HUDEP-2 (cell line): ENCODE data around the gene SCN1B.
"Not testable (repeated sequence)": the region's sequence is repeated elsewhere in the genome, so short reads cannot be mapped to it uniquely, and the experiment has no call there.

Experiments
- DNase-seq, 76 experiments: peaks; one replicate each; lab custom pipeline; 2025; ENCODE audit not compliant: unreplicated experiment in 76 of 76; lab: John Stamatoyannopoulos, UW

The SCN1B gene

DNA sequence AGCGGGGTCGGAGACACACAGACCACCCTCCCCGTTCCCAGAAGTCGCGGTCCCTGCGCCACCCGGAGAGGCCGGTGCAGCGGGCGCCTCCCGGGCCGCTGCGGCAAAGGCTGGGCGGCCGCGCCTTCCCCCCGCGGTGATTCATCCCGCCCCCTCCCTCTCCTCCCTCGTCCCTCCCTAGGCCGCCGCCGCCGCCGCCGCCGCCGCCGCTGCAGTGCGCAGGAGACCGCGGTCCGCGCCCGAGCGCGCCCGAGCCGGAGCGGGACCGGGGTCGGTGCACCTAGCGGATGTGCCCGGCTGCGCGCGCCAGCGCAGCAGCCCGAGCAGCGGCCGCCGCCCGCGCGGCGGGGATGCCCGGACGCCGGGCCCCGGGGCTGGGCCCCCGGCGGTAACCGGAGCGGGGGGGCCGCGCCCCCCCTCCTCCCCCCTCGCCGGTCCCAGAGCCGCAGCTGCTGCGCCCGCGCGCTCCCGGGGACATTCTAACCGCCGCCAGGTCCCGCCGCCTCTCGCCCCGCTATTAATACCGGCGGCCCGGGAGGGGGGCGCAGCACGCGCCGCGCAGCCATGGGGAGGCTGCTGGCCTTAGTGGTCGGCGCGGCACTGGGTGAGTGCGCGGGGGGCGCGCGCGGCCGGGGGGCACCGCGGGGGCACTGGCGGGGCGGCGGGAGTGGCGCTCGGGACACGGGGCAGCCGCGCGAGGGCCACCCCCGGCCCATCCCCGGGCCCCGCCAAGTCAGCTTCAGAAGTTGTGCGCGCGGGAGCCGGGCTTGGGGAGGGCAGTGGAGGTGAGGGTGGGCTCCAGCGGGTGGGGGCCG lies at the start of gene SCN1B:
SCN1B (plus strand) TSS at position 214 of the 815 bp plus-strand sequence; CDS start at position 565, 351 bp downstream.
- DNase-seq: peak in 46 of 76 experiments; percentile 12 to 70 (median 41)

DNA sequence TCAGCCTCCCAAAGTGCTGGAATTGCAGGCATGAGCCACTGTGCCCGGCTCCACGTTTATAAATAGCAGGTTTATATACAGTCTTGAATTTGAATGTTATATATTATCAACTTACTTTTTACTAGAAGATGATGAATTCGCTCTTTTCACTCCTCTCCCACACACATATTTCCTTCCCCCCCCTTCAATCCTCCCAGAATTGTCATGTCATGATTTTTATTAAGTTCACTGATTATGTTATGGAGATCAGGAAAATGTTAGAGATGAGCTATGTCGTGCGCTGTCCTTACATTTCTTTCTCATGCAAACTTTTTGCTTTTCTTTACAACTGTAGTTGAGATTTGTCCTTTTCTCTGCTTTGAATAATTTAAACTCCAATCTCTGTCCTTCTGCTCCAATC lies 48.0 kb upstream of the SCN1B start:
- no peak for DNase-seq

DNA sequence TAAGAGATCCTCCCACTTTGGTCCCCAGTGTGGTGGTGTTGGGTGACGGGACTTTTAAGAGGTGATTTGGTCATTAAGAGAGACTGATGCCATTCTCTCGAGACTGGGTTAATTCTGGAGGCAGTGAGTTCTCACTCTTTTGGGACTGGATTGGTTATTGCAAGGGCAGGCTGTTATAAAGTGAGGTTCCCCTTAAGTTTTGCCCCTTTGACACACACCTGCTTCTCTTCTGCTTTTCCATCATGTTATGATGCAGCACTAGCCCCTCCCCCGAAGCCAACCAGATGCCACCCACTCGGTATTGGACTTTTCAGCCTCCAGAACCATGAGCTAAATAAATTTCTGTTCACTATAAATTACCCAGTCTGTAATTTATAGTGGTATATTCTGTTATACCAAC lies 46.5 kb upstream of the SCN1B start:
- no peak for DNase-seq

DNA sequence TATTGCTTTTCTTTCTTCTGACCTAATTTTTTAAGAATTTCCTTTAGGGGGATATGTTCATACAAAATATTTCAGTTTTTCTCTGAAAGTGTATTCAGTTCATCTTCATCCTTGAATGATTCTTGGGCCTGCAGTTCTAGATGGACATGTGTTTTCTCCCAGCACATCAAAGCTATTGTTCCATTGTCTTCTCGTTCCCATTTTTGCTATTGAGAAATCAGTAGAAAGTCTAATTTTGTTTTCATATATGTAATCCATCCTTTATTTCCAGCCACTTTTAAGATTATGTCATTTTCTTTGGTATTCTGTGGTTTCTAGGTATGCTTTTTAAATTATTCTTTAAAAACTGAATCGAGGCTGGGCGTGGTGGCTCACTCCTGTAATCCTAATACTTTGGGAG lies 46.0 kb upstream of the SCN1B start:
- DNase-seq: no peak

DNA sequence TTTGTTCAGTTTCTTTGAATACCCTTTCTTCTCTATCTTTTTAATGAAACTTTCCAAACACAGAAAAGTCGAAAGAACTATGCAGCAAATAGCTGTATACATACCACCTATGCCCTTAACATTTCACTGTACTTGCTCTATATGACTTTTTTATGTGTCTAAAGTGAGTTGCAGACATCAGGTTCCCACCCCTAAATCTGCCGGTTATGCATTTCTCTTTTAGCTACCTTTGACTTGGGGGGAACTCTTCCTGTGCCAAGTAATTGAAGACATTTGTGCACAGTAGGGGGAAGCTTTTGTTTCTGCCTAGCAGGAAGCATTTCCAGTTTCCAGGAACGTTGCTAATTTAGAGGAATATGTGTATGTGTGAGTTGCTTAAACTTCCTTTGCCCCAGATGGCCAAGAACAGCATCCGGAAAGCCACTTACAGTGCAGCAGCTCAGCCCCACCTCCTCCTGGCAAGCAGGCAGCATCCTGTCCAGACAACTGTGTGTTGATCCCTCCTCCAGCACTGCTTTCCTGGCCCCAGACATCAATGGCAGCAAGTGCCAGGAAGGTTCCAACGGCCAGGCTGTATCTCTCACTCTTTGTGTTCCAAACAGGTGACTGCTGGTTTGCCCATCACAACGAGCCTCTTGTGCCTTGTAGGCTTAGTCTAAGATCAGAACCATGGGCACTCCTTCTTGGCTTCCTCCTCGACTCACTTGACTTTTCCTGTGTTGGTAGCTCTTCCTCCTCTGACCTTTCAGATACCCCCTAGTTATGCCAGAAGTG lies 44.8 kb upstream of the SCN1B start:
- DNase-seq: no peak

DNA sequence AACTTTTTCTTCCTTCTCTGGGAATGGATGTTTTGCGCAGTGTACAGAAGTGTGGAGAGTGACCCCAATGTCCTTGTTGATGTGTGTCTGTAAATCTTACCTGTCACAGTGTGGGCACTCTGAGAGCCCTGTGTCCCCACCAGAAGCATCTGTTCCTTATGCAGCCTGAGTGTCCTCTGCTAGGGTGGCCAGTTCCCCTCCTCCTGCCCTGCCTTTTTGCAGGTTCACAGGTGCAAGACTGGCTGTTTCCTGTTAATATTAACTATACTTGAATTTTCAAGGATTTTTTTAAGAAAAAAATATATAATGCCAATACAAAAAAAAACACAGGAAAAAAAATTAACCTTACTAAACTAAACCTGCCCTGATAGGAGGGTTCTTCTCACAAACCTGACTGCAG lies 42.2 kb upstream of the SCN1B start:
- no peak for DNase-seq

DNA sequence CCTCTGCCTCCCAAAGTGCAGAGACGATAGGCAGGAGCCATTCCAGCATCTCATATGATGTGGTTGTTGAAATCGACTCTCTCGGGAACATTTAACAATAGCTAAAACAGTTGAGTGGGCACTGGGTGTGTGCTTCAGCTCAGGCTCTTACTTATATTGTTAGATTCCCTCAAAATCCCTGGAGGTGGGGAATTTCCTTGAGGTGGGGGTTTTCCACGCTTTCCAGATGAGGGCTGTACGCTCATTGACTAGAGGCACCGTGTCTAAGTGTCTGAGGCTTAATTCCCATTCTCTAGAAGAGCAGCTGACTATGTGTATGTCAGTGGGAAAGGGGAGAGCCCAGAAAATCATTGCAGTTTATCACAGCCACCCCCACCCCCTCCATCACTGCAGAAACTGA lies 41.0 kb upstream of the SCN1B start:
- no peak for DNase-seq

DNA sequence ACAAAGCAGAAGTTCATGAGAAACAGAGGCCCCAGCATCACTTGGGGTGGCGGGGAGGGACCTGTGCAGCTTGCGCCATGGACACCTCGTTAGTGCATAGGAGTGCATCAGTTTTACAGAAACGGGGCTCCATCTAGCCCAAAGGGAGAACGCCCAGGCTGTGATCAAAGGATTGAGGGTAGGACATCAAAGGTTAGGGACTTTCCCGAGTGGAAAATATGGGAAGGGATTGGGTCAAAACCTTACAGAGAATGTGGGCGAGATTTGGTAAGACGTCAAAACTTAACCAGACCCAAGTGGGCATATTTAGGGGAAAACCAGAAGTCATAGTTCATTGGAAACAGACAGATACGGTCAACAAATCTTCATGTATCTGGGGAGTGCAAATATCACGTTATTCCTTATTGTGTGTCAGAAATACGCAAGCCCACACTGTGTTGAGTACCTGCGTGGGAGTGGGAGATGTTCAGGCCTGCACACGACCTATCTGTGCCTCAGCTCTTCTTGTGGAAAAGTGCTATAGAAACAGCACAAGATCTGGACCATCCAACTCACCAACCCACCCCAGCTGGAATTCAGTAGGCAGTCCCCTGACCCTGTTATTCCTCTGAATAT lies 39.6 kb upstream of the SCN1B start:
- no peak for DNase-seq

DNA sequence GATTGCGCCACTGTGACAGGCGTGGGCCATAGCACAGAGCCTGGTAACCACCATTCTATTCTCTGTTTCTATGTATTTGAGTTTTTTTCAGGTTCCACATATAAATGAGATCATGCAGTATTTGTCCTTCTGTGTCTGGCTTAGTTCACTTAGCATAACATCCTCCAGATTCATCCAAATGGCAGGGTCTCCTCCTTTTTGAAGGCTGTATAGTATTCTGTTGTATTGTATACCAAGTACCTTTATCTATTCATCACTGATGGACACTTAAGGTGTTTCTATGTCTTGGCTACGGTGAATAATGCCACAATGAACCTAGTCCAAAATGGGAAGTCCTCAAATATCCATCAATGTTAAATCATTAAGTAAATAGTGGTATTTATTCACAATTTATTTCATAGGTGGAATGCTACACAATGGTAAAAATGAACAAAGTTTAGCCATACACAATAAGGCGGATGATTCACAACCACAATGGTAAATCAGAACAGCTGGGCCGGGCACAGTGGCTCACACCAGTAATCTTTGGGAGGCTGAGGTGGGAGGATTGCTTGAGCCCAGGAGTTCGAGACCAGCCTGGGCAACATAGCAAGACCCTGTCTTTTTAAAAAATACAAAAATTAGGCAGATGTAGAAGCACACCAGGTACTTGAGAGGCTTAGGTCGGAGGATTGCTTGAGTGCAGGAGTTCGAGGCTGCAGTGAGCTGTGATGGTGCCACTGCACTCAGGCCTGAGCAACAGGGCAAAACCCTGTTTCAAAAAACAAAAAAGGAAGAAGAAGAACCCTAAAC lies 38.5 kb upstream of the SCN1B start:
- no peak for DNase-seq

DNA sequence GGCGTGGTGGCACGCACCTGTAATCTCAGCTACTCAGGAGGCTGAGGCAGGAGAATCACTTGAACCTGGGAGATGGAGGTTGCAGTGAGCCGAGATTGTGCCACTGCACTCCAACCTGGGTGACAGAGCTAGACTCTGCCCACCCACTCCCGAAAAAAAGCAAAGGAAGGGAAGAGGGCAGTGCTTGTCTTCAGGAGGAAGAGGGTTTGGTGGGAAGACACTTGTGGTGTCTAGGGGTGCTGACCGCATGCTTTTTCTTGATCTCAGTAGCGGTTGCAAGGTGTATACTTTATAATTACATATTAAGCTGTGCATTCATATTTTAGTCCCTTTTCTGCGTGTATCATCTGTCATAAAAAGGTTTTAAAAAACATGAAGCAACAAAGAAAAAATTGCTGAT lies 37.7 kb upstream of the SCN1B start:
- DNase-seq: not testable (repeated sequence)

DNA sequence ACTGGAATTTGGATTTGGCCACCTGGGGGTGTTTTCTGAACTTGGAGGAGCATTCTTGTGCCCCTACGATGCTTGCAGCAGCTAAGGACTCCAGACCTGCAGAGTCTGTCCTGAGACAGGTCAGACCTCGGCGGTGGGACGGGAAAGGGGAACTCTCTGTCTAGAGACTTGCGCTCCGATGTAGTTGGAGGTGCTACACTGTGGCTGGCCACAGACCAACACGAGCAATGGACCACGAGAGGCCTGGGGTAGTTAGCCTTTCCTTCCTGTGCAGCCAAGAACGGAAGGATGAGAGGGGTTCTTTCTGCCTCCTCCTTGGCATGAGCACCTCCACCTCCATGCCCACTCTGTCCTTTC lies 36.0 kb upstream of the SCN1B start:
- DNase-seq: no peak

DNA sequence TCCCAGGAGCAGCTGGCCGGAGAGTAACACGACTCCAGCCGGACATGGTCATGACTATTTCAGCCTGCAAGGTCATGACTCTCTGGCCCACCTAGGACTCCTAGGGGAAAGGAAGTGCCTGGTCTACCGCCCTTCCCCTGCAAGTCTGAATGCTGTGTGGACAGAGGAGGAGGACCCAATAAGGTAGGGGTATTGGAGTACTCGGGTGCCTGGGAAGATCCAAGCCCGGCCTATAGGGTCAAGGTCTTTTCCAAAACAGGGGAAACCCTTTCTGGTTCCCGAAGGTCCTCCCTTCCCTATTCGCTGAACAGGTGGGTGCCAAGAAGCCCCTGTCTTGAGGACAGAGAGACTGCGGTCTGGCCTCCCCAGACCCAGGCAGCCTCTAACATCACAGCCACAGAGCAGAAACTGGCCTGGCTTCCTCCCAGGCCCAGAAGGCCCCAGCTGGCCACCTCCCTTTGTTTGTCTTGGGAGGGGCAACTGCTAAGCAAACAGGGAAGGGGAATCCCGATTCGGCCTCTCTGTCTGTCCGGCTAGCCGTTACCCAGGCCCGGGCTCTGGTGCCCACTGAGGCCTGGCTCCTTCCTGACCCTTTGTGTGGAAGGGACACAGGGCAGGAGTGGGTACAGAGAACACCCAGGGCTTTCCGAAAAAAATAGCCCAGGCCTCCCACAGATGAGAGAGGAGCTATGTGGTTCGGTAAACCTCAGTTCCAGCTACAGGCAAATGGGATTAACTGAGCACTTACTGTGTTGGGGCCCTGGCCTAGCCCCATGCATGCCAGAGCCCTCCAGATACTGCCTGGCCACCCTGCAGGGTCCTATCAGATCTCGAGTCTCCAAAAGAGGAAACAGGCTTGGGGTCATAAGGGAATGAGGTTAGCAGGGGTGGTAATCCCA lies 35.4 kb upstream of the SCN1B start:
- DNase-seq: no peak

DNA sequence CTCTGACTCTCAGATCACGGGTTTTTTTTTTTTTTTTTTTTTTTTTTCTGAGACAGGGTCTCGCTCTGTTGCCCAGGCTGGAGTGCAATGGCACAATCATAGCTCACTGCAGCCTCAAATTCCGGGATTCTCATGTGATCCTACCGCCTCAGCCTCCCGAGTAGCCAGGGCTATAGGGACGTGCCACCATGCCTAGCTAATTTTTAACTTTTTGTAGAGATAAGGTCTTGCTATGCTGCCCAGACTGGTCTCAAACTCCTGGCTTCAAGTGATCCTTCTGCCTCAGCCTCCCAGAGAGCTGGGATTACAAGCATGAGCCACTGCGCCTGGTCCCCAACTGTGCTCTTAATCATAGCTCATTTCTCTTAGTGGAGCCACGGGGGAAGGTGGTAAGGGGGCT lies 34.7 kb upstream of the SCN1B start:
- DNase-seq: no peak

DNA sequence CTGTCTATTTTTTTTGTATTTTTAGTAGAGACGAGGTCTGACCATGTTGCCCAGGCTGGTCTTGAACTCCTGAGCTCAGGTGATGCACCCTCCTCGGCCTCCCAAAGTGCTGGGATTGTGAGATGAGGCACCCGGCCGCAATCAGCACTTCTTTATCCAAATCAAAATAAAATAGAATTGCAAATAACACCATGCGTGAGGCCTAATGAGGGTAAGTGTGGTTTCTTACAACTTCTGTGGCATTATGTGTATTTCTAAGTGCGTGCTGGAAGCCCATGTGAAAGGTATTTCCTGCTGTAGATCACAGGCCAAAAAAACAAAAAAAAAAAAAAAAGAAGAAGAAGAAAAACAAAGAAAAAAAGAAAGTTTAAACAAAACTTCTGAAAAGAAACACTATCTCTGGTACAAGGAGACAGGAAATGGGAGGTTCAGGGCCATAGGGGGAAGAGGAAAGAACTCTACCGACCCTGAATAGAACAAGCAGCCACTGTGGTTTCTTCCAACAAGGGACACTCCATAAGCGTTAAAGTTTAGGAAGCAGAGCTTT lies 33.1 kb upstream of the SCN1B start:
- DNase-seq: no peak

DNA sequence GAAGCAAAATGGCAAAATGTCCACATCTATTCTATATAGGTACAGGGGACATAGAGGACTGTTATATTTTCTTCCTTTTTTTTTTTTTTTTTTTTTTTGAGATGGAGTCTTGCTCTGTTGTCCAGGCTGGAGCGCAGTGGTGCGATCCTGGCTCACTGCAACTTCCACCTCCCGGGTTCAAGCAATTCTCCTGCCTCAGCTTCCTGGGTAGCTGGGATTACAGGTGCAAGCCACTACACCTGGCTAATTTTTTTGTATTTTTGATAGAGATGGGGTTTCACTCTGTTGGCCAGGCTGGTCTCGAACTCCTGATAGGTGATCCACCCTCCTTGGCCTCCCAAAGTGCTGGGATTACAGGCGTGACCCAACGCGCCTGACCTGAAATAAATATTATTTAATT lies 32.0 kb upstream of the SCN1B start:
- DNase-seq: not testable (repeated sequence)

DNA sequence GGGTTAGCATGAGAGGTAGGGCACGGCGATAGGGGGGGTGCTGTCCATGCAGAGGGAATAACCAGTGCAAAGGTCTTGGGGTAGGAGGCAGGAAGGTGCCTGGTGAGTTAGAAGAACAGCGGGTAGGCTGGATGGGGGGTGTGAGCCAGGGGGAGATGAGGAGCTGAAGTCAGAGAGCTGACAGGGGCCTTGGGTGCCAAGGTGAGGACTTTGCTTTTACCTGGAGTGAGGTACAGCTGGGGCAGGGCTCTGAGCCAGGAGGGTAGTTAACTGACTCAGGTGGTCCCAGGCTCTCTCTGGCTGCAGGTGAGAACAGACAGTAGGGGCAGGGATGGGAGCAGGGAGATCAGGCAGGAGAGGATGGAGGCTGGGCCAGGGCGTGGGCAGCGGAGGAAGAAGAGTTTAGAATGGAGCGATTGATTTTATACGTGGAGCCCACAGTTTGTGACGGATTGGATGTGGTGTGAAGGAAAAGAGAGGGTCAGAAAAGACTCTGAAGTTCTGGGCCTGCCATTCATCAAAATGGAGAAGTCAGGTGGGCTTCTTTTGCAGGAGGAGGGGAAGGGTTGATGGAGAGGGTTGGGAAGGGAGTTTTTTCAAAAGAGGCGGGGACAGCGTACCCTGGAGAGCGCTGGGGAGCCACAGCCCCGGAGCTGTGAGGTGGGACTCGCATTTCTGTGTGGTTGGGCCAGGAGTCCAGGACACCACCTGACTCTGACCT lies 31.3 kb upstream of the SCN1B start:
- no peak for DNase-seq

DNA sequence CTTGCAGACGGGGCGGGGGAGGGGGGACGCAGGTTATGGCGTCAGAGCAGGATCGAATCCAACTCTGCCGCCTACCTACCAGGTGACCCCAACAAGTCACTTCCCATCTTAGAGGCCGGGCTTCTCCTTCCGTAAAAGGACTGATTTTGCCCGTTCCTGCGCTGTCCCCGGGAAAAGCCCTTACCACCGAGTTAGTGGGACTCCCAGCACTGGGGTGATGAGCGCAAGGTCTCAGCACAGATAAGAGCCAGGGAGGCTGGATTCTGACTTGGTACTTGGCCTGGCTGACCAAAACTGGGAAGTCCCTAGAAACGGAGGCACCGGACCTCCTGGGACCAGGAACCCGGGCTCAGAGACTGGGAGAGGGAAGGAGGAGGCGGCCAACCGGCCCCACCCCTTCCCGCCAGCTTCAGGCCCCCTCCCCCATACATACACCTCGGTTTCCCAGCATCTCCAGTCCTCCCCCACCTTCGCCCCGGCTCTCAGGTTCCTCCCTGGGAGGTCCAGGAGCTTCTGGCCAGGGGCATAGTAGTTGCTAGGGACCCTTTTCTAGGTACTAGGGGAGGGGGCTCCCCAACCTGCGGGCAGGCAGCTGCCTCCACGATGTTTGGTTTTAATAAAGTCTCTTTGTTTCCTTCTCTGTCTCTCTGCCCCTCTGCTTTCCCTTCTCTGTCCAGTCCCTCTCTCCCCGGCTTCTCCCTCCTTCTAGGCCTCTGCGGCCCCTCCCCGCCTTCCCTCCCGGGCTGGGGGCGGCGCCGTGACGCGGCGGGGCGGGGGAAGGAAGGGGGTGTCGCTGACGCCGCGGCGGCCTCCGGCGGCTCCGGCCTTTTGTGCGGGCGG lies 30.6 kb upstream of the SCN1B start, which contains the start of gene GRAMD1A:
GRAMD1A (plus strand) TSS at position 826 of the 840 bp plus-strand sequence. CDS start 156 bp downstream, outside the sequence.
- DNase-seq: peak in 62 of 76 experiments; percentile 5 to 85 (median 58)

DNA sequence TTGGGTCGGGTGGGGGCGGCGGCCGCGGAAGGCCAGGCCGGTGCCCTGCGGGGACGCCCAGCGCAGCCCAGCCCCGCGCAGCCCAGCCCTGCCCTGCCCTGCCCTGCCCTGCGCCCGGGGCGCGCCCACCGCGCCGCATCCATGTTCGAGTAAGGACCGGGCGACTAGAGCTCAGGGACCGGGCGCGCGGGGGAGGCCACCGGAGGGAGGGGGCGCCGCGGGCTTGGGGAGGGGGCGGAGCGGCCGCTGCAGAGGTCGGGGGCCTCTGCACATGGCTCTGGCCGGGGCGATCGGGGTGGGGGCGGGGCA lies 30.0 kb upstream of the SCN1B start:
- DNase-seq: peak in 8 of 76 experiments; percentile 16 to 79 (median 51)
